HepG2 (cell line): ENCODE data around the gene RPS8. TPM values are rescaled to one million over a fixed set of nuclear protein-coding genes. Genes with fewer than 3 reads are reported as not detected.

ENCODE experiments used
- BHLHE40 ChIP-seq: IDR thresholded peaks from 2 replicates; pipeline ENCODE4 v1.6.1; 2011; ENCODE audit warnings: low read length, improper control_type of control experiment
- CREBL2 ChIP-seq: sonication (generic); formaldehyde crosslinking; IDR thresholded peaks from 2 replicates; pipeline ENCODE4 v1.8.1; 2023; ENCODE audit warnings: missing genetic modification reagents, mild to moderate bottlenecking, borderline replicate concordance
- HOXA3 ChIP-seq: sonication (generic); formaldehyde crosslinking; IDR thresholded peaks from 2 replicates; pipeline ENCODE4 v1.5.0; 2020; ENCODE audit warnings: missing genetic modification reagents
- KDM2A ChIP-seq: sonication (generic); formaldehyde crosslinking; IDR thresholded peaks from 2 replicates; pipeline ENCODE4 v1.4.0; 2020; ENCODE audit warnings: low read depth, missing genetic modification reagents, borderline replicate concordance
- MAFF ChIP-seq: IDR thresholded peaks from 2 replicates; pipeline ENCODE4 v1.6.1; 2011; ENCODE audit warnings: low read depth, low read length, improper control_type of control experiment
- MTA1 ChIP-seq: sonication (generic); formaldehyde crosslinking; IDR thresholded peaks from 2 replicates; pipeline ENCODE4 v1.4.0; 2020; ENCODE audit warnings: missing genetic modification reagents, mild to moderate bottlenecking, borderline replicate concordance
- PHF8 ChIP-seq: sonication (generic); formaldehyde crosslinking; IDR thresholded peaks from 2 replicates; pipeline ENCODE4 v1.5.0; 2020; ENCODE audit warnings: missing genetic modification reagents
- PTBP1 ChIP-seq: fragments of 200-400 bp; formaldehyde crosslinking; IDR thresholded peaks from 2 replicates; pipeline ENCODE4 v1.6.1; 2018; ENCODE audit warnings: low read length, low read depth; ENCODE audit not compliant: poor library complexity, severe bottlenecking
- RFX3 ChIP-seq: IDR thresholded peaks from 2 replicates; pipeline ENCODE4 v1.6.1; 2016; ENCODE audit warnings: missing biosample characterization, missing genetic modification reagents
- SIN3B ChIP-seq: fragments of 150-350 bp; IDR thresholded peaks from 2 replicates; pipeline ENCODE4 v1.6.1; 2014; ENCODE audit warnings: low read length
- SMAD1 ChIP-seq: sonication (generic); formaldehyde crosslinking; IDR thresholded peaks from 2 replicates; pipeline ENCODE4 v1.4.0; 2020; ENCODE audit warnings: missing genetic modification reagents, low read depth, mild to moderate bottlenecking, borderline replicate concordance
- SOX5 ChIP-seq: IDR thresholded peaks from 2 replicates; pipeline ENCODE4 v1.6.1; 2016; ENCODE audit warnings: borderline replicate concordance
- TAF15 ChIP-seq: fragments of 200-400 bp; formaldehyde crosslinking; IDR thresholded peaks from one replicate; pipeline ENCODE4 v1.6.1; 2018; ENCODE audit warnings: mild to moderate bottlenecking, low read depth, low read length; ENCODE audit not compliant: poor library complexity, severe bottlenecking
- TBP ChIP-seq: sonication (generic); formaldehyde crosslinking; IDR thresholded peaks from 2 replicates; pipeline ENCODE4 v1.5.0; 2020; ENCODE audit warnings: missing genetic modification reagents
- TSC22D2 ChIP-seq: sonication (generic); formaldehyde crosslinking; IDR thresholded peaks from 2 replicates; pipeline ENCODE4 v1.5.1; 2020; ENCODE audit warnings: missing genetic modification reagents, mild to moderate bottlenecking, borderline replicate concordance
- XRCC5 ChIP-seq: fragments of 200-400 bp; formaldehyde crosslinking; optimal IDR thresholded peaks from 2 replicates; pipeline ENCODE3; 2017; ENCODE audit warnings: mild to moderate bottlenecking, low read length
- ZBTB38 ChIP-seq: sonication (generic); formaldehyde crosslinking; IDR thresholded peaks from 2 replicates; pipeline ENCODE4 v1.5.1; 2020; ENCODE audit warnings: mild to moderate bottlenecking, missing genetic modification reagents
- ZC3H13 ChIP-seq: sonication (generic); formaldehyde crosslinking; IDR thresholded peaks from 2 replicates; pipeline ENCODE4 v1.8.1; 2023; ENCODE audit warnings: mild to moderate bottlenecking, missing genetic modification reagents, moderate library complexity
- ZFP62 ChIP-seq: sonication (generic); formaldehyde crosslinking; IDR thresholded peaks from 2 replicates; pipeline ENCODE4 v1.4.0; 2020; ENCODE audit warnings: missing genetic modification reagents
- ZNF235 ChIP-seq: sonication (generic); formaldehyde crosslinking; IDR thresholded peaks from 2 replicates; pipeline ENCODE4 v1.8.1; 2023; ENCODE audit warnings: mild to moderate bottlenecking, missing genetic modification reagents, borderline replicate concordance
- ZNF350 ChIP-seq: sonication (generic); formaldehyde crosslinking; IDR thresholded peaks from 2 replicates; pipeline ENCODE4 v1.4.0; 2020; ENCODE audit warnings: mild to moderate bottlenecking, low read depth, missing genetic modification reagents, borderline replicate concordance
- ZNF713 ChIP-seq: sonication (generic); formaldehyde crosslinking; IDR thresholded peaks from 2 replicates; pipeline ENCODE4 v1.4.0; 2020; ENCODE audit warnings: mild to moderate bottlenecking, missing genetic modification reagents
- polyA plus RNA-seq, 8 experiments: library from polyadenylated mRNA; depleted of rRNA in 3 of 8; stranded (reverse) in 7 of 8; unstranded in 1 of 8; fragments of >200 nt; fragmentation: Illumina TruSeq in 4 of 8; extraction: Trizol in 4 of 8; gene quantifications; 2 replicates each; pipeline versions ENCODE4 v1.2.1 to v1.2.3, GENCODE V29; 2011 to 2016; ENCODE audit warnings: low read depth in 4 of 8, missing spikeins in 1 of 8, mixed read lengths in 1 of 8; ENCODE audit not compliant: insufficient read depth in 1 of 8
- total RNA-seq, 5 experiments: library from RNA; depleted of rRNA; stranded (reverse); fragments of >200 nt; fragmentation: Illumina TruSeq; extraction: Trizol; gene quantifications; 2 replicates each; pipeline ENCODE4 v1.2.3, GENCODE V29; 2016; ENCODE audit warnings: low read depth in 1 of 5
- TF ChIP-seq, protein P1 (sequence below): sonication (generic); formaldehyde crosslinking; IDR thresholded peaks from 2 replicates; pipeline ENCODE4 v1.5.0; 2020; ENCODE audit warnings: mild to moderate bottlenecking, missing genetic modification reagents
- TF ChIP-seq, protein P2 (sequence below): sonication (generic); formaldehyde crosslinking; IDR thresholded peaks from 2 replicates; pipeline ENCODE4 v1.9.0; 2022; ENCODE audit warnings: missing genetic modification reagents, mild to moderate bottlenecking, borderline replicate concordance

The RPS8 gene
- total and polyA plus RNA-seq, 2 of the 13 experiments (the other 11 are each of a cell fraction or from before 2014, with no cell fraction given), result 2,628 to 2,822 TPM

- TF ChIP-seq, protein P1, sequence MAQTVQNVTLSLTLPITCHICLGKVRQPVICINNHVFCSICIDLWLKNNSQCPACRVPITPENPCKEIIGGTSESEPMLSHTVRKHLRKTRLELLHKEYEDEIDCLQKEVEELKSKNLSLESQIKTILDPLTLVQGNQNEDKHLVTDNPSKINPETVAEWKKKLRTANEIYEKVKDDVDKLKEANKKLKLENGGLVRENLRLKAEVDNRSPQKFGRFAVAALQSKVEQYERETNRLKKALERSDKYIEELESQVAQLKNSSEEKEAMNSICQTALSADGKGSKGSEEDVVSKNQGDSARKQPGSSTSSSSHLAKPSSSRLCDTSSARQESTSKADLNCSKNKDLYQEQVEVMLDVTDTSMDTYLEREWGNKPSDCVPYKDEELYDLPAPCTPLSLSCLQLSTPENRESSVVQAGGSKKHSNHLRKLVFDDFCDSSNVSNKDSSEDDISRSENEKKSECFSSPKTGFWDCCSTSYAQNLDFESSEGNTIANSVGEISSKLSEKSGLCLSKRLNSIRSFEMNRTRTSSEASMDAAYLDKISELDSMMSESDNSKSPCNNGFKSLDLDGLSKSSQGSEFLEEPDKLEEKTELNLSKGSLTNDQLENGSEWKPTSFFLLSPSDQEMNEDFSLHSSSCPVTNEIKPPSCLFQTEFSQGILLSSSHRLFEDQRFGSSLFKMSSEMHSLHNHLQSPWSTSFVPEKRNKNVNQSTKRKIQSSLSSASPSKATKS (CRISPR knock-in tag), result peak; percentile 92; the same call in 1 of the 2 replicates
- TF ChIP-seq ZBTB38 (CRISPR knock-in tag) (no peak), SOX5 (CRISPR knock-in tag) (peak; percentile 82), KDM2A (CRISPR knock-in tag) (no peak; the same call in 1 of the 2 replicates), PHF8 (CRISPR knock-in tag) (no peak; the same call in 1 of the 2 replicates), ZFP62 (CRISPR knock-in tag) (no peak), ZNF713 (CRISPR knock-in tag) (peak; percentile 74), BHLHE40 (peak; percentile 68), MAFF (peak; percentile 32), XRCC5 (peak; percentile 82), SIN3B (peak; percentile 35; the same call in 1 of the 2 replicates), ZC3H13 (peak; percentile 39; the same call in 1 of the 2 replicates), TBP (no peak), PTBP1 (no peak), ZNF350 (CRISPR knock-in tag) (peak; percentile 93; the same call in 1 of the 2 replicates), MTA1 (CRISPR knock-in tag) (peak; percentile 52), SMAD1 (CRISPR knock-in tag) (0 out of 2 replicates have a peak, but pooled peaks have one; percentile 78), ZNF235 (CRISPR knock-in tag) (no peak), CREBL2 (CRISPR knock-in tag) (no peak), RFX3 (peak; percentile 86), TSC22D2 (CRISPR knock-in tag) (peak; percentile 30; the same call in 1 of the 2 replicates), TAF15 (no peak), HOXA3 (CRISPR knock-in tag) (peak; percentile 59; the same call in 1 of the 2 replicates)
- TF ChIP-seq, protein P2, sequence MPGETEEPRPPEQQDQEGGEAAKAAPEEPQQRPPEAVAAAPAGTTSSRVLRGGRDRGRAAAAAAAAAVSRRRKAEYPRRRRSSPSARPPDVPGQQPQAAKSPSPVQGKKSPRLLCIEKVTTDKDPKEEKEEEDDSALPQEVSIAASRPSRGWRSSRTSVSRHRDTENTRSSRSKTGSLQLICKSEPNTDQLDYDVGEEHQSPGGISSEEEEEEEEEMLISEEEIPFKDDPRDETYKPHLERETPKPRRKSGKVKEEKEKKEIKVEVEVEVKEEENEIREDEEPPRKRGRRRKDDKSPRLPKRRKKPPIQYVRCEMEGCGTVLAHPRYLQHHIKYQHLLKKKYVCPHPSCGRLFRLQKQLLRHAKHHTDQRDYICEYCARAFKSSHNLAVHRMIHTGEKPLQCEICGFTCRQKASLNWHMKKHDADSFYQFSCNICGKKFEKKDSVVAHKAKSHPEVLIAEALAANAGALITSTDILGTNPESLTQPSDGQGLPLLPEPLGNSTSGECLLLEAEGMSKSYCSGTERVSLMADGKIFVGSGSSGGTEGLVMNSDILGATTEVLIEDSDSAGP (CRISPR knock-in tag), result peak; percentile 80; the same call in 1 of the 2 replicates
Observed at GRCh38 chr1:44807364-44808062, 32.2 kb downstream of the RPS8 start (continued).
